Fibroblast of upper back skin (primary cell): ENCODE data around the gene ADRB1.
A peak's percentile ranks its signal among the peaks of the same experiment; 100 is the strongest.

Experiments
- DNase-seq: peaks from one replicate; pipeline ENCODE4 v3.0.0-alpha.2; 2013

Gene ADRB1

GRCh38 chr10:114058297-114058696, 14.6 kb downstream of the ADRB1 start:
- no peak for DNase-seq

DNA sequence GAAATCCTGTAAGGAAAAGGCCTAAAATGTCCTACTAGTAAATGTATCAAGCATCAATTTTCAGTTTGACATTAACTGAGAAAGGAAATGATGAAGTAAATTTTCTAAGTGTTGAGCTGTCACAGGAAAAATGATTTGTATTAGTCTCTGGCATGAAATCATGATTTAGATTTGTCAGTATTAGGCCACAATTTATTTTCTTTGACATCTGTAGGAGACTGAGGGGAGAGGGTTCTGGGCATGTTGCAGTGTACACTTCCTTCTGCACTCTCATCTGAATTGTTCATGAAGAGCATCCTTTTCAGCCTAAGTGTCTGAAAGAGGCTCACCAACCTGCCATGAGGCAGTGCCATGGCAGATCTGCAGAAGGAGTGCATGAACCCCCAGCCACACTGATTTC, 15.9 kb downstream of the ADRB1 start:
- DNase-seq = no peak

DNA sequence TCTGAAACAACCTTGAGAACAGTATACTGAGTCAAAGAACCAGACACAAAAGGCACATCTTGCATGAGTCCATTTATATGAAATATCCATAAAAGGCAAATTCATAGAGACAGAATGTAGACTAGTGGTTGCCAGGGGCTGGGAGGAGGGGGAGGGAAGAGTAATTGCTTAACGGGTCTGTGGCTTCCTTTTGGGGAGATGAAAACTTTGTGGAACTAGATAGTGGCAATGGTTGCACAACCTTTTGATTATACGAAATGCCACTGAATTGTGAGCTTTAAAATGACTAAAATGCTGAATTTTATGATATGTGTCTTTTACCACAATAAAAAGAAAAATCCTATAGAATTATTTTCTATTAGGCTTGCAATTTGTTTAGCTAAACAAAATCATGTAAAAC, 16.8 kb downstream of the ADRB1 start:
- no peak for DNase-seq

GRCh38 chr10:114061148-114061547, 17.5 kb downstream of the ADRB1 start:
- DNase-seq = no peak

DNA sequence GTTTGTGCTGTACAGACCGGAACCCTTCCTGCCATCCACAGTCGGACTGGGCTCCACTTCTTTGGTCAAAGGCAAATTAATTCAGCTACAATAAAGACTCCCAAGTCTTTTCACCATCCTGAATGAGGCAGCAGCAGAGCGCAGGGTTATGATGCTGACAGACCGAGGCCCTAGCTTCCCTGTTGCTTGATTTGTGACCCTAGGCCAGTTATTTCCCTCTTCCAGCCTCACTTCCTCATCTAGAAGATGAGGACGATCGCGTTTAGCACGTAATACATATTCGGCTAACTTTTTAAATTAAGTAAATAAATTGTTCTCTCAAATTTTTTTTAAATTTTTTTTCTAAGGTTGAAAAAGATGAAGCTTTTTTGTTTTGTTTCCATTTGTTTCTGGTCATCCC, 18.1 kb downstream of the ADRB1 start:
- DNase-seq = no peak

- no peak for DNase-seq
Observed at GRCh38 chr10:114064151-114065048, 20.7 kb downstream of the ADRB1 start.

DNA sequence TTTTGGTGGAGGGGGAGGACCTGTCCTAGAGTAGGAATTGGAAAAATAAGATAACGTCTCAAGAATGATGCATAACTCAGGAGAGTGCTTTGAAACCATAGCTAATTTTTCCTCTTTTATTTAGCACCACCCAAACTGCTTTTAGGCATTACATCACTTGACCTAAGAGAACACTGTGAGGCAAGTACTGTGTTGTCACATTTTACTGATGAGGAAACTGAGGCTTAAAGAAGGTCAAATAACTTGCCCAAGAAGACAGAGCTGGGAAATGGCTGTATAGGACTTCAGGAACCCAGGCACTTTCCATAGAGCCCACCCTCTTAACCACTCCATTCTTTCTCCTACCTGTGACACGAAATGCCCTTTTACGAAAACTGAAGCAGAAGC, 21.4 kb downstream of the ADRB1 start:
- no peak for DNase-seq

DNA sequence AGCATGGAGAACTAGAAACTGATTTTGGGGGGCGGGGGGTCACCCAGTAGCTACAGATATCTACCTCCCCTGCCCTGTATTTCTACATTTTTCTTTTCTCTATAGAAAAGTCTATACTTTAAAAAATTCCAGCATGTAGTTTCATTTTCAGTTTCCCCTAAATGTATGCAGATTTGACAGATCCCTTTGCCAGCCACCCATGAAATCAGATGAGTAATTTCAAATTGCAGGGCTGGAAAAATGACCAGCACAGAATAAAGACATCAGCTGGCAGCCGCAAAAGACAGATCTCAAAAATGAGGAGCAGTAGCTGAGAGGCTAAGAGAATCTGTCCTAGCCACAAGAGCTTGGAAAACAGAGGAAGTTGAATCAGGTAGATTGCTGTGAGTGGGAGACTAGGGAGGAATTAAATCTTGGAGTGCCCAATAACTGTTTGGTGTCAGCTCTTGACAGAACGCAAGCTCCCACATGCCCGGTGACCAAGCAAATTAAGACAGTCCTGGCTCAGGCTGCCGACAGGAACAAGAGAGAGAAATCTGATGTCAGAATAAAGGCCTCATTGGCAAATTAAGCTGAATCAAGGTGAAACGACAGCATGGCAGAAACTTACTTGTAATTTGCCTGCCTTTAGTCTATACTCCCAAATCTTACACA, 24.5 kb downstream of the ADRB1 start:
- DNase-seq = peak; percentile 18

DNA sequence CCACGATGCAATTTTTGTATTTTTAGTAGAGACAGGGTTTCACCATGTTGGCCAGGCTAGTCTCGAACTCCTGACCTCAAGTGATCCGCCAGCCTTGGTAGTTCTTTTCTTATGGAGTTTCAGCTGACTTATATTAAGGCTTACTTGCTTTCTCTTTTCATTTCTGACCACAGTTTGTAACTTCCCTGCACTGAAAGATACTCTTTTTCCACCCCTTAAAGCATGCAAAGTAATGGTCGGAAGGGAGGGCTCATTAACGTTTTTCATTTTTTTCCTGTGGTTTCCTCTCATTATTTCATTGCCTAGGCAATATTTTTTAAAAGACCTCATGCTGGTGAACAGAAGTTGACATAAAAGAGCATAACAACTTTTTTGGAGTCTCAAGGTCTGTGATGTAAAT, 27.0 kb downstream of the ADRB1 start:
- DNase-seq = no peak

DNA sequence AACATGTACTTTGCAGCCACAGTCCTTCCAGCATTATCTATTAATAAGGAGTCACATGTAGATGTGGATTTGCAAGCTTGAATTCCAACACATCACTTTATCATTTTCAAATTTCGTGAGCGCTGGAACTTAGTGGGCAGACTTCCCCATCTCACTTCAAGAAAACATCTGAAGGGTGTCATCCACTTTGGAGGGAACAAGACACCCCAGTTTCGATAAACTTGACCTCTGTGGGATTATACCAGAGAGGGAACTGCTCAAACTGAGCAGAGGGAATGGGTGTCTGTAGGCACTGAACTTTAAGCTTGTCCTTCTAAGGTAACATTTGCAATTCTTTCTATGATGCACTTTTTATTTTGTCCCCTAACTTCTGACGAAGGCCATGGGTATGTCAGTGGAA, 27.5 kb downstream of the ADRB1 start:
- no peak for DNase-seq

- no peak for DNase-seq
Observed at GRCh38 chr10:114073395-114074186, 29.9 kb downstream of the ADRB1 start.

GRCh38 chr10:114075093-114075492, 31.4 kb downstream of the ADRB1 start:
- DNase-seq = no peak

DNA sequence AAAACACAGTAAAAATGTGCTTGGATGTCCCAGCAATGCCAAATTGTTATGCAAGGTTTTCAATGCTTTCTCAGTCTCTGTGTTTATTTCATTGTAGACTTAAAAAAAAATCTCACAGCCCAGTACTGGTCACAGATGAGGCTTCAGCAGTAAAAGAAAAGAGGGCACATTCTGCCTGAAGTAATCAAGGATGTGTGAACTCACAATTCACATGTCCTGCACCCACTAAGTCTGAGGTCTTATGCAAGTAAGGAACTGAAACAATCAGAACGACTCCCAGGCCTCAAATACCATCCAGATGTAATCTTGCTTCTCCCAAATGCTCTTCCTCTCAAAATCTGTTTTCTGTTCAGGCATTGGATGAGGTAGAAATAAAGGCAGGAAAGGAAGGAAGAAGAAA, 33.7 kb downstream of the ADRB1 start:
- no peak for DNase-seq

- no peak for DNase-seq
Observed at GRCh38 chr10:114077815-114078219, 34.2 kb downstream of the ADRB1 start.

GRCh38 chr10:114078346-114078745, 34.7 kb downstream of the ADRB1 start:
- no peak for DNase-seq

- DNase-seq = no peak
Observed at GRCh38 chr10:114079421-114079820, 35.8 kb downstream of the ADRB1 start.

DNA sequence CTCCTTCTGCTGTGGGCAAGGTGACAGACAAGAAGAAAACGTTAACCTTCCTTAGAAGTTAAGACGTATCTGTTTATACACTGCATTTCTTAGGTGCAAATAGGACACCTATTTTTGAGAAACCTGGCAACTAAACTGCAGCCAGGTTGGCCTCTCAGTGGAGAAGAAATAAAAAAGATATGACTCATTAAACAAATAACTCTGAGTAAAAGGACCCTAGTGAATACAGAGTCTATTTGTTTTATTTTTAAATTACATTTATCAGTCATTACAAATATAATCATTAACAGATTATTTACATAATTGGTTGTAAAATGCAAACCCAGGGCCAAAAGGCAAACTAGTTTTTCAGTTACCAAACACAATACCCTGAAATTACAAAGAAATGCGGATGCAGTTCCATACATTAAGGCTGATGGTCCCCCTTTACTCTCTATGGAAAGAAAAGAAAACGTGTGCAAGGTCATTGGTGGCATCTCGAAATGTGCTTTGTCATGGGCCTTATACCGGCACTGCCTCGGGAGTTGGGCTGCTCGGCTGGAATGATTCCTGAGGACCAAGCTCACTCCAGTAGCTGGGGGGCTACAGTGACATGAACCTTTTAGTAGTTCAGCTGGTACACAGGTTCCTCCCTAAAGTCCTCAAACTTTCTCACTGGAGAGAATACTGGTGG, 38.4 kb downstream of the ADRB1 start:
- DNase-seq = no peak

- no peak for DNase-seq
Observed at GRCh38 chr10:114083040-114083439, 39.4 kb downstream of the ADRB1 start.

DNA sequence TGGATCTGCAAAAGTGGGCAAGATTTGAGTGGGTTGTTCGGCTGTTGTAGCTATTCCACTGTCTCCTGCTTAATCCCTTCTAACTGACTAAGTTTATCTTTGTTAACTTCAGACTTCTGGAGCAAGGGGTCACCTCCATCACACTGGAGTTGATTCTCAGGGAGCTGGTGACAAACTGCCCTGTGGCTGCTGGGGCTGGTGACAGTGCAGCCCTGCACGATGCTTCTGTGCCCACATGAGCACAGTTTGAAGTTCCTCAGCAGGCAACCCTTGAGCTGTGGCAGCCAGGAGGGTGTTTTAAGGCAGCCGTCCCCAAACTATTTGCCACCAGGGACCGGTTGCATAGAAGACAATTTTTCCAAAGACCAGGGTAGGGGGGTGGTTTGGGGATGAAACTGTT, 40.5 kb downstream of the ADRB1 start:
- DNase-seq = no peak

- DNase-seq = no peak
Observed at GRCh38 chr10:114087255-114087654, 43.6 kb downstream of the ADRB1 start.

DNA sequence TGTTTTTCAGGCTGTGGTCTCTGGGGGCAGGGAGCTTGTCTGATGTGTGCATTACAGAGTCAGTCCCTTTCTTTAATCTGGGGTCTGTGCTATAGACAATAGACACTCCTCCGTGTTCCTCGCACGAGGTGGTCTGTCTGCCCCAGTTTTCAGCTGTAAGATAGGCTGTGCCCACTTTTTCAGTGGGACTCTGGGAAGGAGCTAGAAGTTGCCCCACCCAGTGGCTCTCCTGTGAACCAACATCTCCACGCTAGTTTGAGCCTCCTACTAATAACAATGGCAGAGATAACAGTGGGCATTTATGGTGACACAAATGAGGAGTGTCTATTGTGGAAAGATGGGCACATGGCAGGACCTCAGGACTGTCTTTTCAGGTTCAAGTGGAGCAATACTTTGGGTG, 44.0 kb downstream of the ADRB1 start:
- DNase-seq = no peak

GRCh38 chr10:114094795-114095194, 51.1 kb downstream of the ADRB1 start:
- DNase-seq = no peak
